ENCODE results near the gene BMAL1. TPM values are rescaled to one million over a fixed set of nuclear protein-coding genes. Genes with fewer than 3 reads are reported as not detected.

Gene BMAL1
- total RNA-seq, 1 donor from 2014 or later = 8.4 TPM

- no peak for DNase-seq (ENCODE audit: low read depth, low spot score)
These were observed 13.8 kb downstream of the BMAL1 start for GRCh38 chr11:13291361-13291760.

GRCh38 chr11:13291800-13292199 is 14.2 kb downstream of the BMAL1 start:
- no peak for DNase-seq (ENCODE audit: low read depth, low spot score)

GRCh38 chr11:13292970-13293369 is 15.4 kb downstream of the BMAL1 start:
- no peak for DNase-seq (ENCODE audit: low read depth, low spot score)

- DNase-seq (ENCODE audit: low read depth, low spot score) = no peak
These were observed 16.6 kb downstream of the BMAL1 start for GRCh38 chr11:13294178-13294577.

GRCh38 chr11:13294771-13295579 is 17.4 kb downstream of the BMAL1 start:
- no peak for DNase-seq (ENCODE audit: low read depth, low spot score)

- DNase-seq (ENCODE audit: low read depth, low spot score) = no peak
These were observed 19.8 kb downstream of the BMAL1 start for GRCh38 chr11:13297308-13297916.

- DNase-seq (ENCODE audit: low read depth, low spot score) = no peak
These were observed 20.3 kb downstream of the BMAL1 start for GRCh38 chr11:13297917-13298356.

GRCh38 chr11:13298765-13299164 is 21.2 kb downstream of the BMAL1 start:
- no peak for DNase-seq (ENCODE audit: low read depth, low spot score)

- DNase-seq (ENCODE audit: low read depth, low spot score) = no peak
These were observed 23.9 kb downstream of the BMAL1 start for GRCh38 chr11:13301522-13301921.

GRCh38 chr11:13302420-13302958 is 24.9 kb downstream of the BMAL1 start:
- no peak for DNase-seq (ENCODE audit: low read depth, low spot score)

GRCh38 chr11:13303668-13304649 is 26.4 kb downstream of the BMAL1 start:
- no peak for DNase-seq (ENCODE audit: low read depth, low spot score)

- no peak for DNase-seq (ENCODE audit: low read depth, low spot score)
These were observed 27.2 kb downstream of the BMAL1 start for GRCh38 chr11:13304655-13305335.

- no peak for DNase-seq (ENCODE audit: low read depth, low spot score)
These were observed 31.1 kb downstream of the BMAL1 start for GRCh38 chr11:13308704-13309103.

GRCh38 chr11:13309156-13309555 is 31.6 kb downstream of the BMAL1 start:
- no peak for DNase-seq (ENCODE audit: low read depth, low spot score)

GRCh38 chr11:13310443-13310842 is 32.9 kb downstream of the BMAL1 start:
- no peak for DNase-seq (ENCODE audit: low read depth, low spot score)

- DNase-seq (ENCODE audit: low read depth, low spot score) = no peak
These were observed 34.0 kb downstream of the BMAL1 start for GRCh38 chr11:13311570-13311969.

- DNase-seq (ENCODE audit: low read depth, low spot score) = no peak
These were observed 35.6 kb downstream of the BMAL1 start for GRCh38 chr11:13313005-13313819.

- DNase-seq (ENCODE audit: low read depth, low spot score) = no peak
These were observed 37.2 kb downstream of the BMAL1 start for GRCh38 chr11:13314676-13315394.
